HFF-Myc (cell line): ENCODE results near the gene SUGP2.

Experiments used
- DNase-seq: peaks from one replicate; pipeline ENCODE4 v3.0.0-alpha.2; 2011; ENCODE audit warnings: low read depth; ENCODE audit errors: extremely low read depth
- H3K4me3 ChIP-seq: replicated peaks from 2 replicates; pipeline ENCODE4 v1.5.1; 2011; ENCODE audit warnings: low read depth, mild to moderate bottlenecking, control low read depth, low read length
- TF ChIP-seq, protein P1 (sequence below): IDR thresholded peaks from 2 replicates; pipeline ENCODE4 v1.5.1; 2012; ENCODE audit warnings: mild to moderate bottlenecking, low read depth, low read length, control low read depth; ENCODE audit errors: missing control alignments

SUGP2 gene

GRCh38 chr19:19033426-19034203 is at the start of gene SUGP2, which contains the start of gene ARMC6:
Gene SUGP2, minus strand, starts transcription at chr19:19033517. Its CDS starts 2,446 bp downstream, at chr19:19031071.
Gene ARMC6, plus strand, starts transcription at chr19:19033603. Its CDS starts 607 bp downstream, at chr19:19034210.
- TF ChIP-seq, protein P1, sequence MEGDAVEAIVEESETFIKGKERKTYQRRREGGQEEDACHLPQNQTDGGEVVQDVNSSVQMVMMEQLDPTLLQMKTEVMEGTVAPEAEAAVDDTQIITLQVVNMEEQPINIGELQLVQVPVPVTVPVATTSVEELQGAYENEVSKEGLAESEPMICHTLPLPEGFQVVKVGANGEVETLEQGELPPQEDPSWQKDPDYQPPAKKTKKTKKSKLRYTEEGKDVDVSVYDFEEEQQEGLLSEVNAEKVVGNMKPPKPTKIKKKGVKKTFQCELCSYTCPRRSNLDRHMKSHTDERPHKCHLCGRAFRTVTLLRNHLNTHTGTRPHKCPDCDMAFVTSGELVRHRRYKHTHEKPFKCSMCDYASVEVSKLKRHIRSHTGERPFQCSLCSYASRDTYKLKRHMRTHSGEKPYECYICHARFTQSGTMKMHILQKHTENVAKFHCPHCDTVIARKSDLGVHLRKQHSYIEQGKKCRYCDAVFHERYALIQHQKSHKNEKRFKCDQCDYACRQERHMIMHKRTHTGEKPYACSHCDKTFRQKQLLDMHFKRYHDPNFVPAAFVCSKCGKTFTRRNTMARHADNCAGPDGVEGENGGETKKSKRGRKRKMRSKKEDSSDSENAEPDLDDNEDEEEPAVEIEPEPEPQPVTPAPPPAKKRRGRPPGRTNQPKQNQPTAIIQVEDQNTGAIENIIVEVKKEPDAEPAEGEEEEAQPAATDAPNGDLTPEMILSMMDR = no peak
- peak; percentile 66 for DNase-seq
- H3K4me3 ChIP-seq = peak within 1 kb of the TSS; percentile 97

DNA sequence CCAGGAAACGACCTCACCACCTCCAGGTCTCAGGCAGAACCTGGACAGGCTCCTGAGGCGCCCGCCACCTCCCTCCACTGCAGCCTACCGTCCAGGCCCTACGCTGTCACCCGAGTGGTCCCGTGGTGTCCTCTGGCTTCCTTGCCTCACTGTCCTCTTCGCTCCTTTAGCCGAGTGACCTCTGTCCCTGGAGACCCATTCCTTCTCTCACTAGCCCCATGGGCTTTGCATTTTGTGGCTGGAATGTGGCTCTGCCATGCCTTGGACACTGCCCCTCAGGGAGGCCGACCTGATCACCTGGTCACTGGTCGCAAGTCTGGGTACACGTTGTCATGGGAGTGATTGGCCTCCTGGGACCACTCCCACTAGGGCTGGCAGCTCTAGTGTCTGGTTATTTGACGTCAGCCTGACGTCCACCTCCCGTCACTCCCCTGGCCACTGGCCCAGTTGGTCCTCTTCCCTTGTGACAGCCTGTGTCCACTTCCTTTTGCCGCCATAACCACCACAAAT is 48.4 kb upstream of the SUGP2 start:
- no peak overlapping the region for H3K4me3 ChIP-seq
- no peak for DNase-seq
- TF ChIP-seq, protein P1 = no peak

GRCh38 chr19:19079571-19079970 is 46.3 kb upstream of the SUGP2 start:
- H3K4me3 ChIP-seq = no peak overlapping the region
- DNase-seq = no peak
- TF ChIP-seq, protein P1 = no peak

DNA sequence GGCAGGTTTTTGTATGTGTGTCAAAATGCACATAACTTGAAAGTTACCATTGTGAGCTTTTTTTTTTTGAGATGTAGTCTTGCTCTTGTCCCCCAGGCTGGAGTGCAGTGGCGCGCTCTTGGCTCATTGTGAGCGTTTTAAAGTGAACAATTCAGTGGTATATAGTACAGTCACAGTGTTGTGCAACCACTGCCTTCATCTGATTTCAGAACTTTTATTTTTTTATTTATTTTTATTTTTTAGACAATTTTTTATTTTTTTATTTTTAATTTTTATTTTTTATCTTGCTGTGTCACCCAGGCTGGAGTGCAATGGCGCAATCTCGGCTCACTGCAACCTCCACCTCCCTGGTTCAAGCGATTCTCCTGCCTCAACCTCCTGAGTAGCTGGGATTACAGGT is 45.5 kb upstream of the SUGP2 start:
- TF ChIP-seq, protein P1 = no peak
- no peak overlapping the region for H3K4me3 ChIP-seq
- no peak for DNase-seq

DNA sequence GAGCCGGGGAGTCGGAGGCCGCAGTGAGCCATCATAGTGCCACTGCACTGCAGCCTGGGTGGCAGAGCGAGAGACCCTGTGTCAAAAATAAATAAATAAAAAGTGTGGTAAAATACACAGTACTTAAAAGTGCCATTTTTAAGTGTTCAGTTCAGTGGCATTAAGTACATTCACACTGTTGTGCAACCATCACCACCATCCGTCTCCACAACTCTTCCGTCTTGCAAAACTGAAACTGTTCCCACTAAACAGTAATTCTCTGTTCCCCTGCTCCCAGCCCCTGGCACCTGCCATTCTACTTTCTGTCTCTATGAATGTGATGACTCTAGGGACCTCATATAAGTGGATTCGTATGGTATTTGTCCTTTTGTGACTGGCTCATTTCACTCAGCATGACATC is 43.8 kb upstream of the SUGP2 start:
- TF ChIP-seq, protein P1 = no peak
- no peak for DNase-seq
- H3K4me3 ChIP-seq = no peak overlapping the region

DNA sequence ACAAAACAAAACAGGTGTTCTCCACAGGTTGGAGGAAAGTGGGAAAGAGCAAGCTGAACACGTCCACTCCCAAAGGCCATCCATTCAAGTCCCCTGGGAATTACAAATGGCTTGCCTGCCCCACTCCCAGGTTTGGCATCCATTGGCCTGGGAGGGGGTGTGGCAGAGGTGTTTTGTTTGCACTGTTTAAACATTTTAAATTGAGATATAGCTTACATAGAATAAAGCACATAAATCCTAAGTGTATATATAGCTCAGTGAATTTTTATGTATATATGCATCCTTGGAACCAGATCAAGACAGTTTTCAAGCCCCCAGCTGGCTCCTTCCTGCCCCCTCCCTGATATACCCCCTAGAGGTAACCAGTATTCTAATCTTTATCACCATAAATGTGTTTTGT is 43.2 kb upstream of the SUGP2 start:
- TF ChIP-seq, protein P1 = no peak
- no peak overlapping the region for H3K4me3 ChIP-seq
- no peak for DNase-seq
